ENCODE results near the gene SLIT3.

The SLIT3 gene

DNA sequence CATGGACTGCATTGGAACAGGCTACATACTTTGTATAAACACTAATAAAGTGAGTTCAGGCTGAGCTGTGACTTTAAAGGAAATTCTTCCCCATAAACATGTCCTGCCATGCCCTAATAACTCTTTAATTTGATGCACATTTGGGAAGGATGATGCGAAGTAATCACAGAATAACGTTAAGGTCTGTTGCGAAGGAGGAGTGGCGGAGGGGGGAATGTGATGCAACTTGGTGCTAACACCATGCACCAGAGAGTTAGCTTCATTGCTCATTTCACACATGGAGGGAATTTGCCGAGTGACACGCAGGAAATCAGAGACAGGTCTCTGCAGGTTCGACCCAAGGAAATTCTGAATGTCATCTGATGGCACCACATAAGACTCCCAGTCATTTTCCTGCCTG, 32.9 kb downstream of the SLIT3 start:
- FAIRE-seq = no peak
- no peak for DNase-seq (ENCODE audit: low spot score)

DNA sequence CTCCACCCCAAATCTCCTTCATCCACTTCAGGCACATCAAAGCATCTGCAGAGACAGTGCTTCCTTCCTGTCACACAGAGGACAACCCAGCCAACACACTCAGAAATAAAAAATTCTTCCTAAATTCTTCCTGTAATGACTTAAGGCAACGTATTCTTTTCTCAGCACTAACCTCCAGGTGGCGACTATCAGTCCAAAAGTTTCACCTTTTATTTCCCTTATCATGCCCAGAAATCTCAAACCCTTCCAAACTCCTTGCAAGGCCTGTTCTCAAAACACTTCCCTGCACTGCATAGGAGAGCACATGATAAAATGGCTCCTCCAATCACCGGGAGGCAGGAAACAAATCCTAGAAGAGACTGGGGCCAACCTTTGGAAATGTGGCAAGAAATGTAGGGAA, 35.1 kb downstream of the SLIT3 start:
- no peak for DNase-seq (ENCODE audit: low spot score)
- no peak for FAIRE-seq

DNA sequence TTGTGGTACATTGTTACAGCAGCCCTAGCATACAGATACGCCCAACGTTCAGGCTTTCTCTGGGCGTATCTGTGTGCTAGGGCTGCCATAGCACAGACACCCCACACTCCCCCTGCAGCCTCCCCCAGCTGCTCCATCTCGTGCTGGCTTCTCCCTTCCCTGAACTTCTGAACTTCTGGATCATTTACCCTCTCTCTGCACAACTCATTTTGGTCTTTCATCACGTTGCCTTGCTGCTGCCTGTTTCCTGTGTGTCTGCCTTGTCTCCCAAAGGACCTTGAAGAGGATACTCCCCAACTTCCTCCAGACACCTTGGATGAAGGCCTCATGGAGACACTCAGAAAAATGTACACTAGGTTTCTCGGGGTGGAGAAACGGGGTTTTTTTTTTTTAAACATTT, 37.3 kb downstream of the SLIT3 start:
- DNase-seq (ENCODE audit: low spot score) = no peak
- no peak for FAIRE-seq

DNA sequence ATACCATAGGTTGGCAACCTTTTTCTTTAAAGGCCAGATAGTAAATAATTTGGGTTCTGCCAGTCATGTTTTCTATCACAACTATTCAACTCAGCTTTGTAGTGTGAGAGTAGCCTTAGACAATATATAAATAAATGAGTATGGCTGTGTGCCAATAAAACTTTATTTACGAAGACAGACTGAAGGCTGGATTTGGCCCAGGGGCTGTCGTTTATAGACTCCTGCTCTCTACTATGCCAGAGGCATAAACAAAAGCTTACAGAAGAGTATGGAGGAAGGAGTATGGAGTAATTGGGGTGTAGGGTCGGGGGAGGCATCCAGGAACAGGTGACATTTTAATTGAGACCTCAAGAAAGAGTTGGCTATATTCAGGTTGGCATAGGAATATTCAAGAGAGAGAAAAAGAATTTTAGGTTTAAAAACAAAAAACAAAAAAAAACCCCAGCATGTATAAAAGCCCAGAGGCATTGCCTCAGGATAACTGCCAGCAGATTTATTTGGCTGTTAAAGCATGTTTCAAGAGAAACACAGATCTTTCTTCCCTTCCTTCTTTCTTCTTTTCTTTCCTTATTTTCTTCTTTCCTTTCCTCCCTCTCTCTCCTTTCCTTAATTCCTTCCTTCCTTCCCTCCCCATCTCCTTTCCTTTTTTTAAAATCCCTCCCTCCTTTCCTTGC, 39.9 kb downstream of the SLIT3 start:
- FAIRE-seq (no peak), DNase-seq (ENCODE audit: low spot score) (no peak)

DNA sequence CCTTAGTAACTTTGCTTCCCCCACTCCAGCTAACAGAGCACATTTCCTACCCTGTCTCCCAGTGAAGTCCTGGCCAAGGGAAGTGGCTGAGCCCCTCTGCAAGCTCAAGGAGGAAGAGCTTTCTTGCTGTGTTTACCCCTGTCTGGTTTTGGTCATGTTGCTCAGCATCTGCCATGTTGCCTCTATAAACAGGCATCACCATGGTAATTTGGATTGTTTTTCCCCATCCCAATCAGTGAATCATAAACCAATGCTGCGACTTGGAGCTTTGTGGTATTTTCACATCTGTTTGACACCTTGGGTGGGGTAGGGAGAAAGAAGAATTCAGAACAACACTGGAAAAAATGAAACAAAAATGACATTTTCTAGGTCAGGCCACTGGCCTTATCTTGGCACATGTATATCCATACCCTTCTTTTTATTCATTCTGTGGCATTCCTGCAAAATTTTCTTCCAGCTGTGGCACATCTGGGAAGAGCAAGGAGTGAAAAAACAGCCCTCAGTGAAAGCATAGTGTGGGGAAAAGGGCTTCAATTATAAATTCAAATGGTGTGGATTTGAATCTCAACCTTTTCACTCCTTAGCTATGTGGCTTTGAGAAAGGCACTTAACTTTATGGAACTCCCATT, 42.5 kb downstream of the SLIT3 start:
- no peak for DNase-seq (ENCODE audit: low spot score)
- no peak for FAIRE-seq

DNA sequence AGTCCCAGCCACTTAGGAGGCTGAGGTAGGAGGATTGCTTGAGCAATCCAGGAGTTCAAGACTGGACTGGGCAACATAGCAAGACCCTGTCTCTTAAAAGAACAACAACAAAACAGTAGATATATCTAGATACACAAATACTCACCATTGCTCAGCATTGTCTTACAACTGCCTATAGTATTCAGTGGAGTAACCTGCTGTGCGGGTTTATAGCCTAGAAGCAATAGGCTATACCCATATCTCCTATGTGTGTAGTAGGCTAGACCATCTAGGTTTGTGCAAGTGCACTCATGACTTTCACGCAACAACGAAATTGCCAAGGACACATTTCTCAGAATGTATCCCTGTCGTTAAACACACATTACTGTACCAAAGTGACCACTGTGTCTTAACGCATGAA, 44.7 kb downstream of the SLIT3 start:
- FAIRE-seq = no peak

DNA sequence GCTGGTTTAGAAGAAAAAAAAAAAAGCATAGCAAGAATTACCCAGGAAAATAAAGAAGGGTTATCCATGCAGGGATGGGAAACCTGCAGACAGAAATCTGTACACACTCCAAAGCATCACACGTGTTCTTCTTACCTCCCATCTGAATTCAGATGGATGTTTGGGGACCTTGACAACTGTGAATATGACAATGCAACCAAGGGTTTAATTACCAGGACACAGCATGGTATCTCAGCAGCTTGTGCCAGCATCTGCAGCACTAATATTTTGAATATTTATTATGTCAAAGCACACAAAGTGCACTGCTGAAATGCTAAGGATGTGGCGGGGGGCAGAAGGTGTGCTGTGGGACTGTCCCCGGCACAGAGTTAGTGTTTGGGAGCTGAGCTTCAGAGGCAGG, 47.9 kb downstream of the SLIT3 start:
- FAIRE-seq = no peak
- no peak for DNase-seq (ENCODE audit: low spot score)

More for the DNA sequence above, 44.7 kb downstream of the SLIT3 start:
- no peak for DNase-seq (ENCODE audit: low spot score)

DNA sequence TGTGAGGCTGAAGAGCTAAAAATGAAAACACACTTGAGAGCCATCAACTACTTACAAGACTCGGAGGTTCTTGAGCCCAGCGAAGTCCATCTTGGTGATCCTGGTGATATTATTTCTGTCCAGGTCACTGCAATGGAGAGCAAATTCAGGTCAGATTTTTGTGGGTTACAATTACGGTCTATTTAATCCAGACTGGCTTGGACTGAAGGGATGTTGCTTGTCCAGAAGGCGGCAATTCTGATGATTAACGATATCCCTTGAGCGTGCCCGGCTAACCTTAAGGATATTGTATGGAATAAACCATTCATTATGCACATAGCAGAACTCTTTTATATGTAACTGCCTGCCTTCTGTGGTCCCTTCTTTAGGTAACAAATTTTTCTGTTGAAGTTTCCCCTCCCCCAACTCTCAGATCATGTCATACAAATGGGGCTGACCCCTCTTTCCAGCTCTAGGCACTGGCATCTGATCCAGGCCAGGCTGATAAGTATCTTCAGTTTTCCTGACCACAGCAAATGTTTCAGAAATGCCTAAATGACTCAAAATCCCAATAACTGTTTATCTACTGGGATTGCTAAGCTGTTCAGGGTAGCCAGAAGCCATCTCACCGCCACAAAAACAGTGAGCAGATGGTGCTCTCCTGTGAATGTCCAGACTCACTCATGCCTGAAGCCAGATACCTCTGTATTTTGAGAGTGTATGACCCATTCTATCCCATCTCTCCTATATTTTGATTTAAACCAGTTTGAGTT, 49.4 kb downstream of the SLIT3 start:
- FAIRE-seq = no peak

DNA sequence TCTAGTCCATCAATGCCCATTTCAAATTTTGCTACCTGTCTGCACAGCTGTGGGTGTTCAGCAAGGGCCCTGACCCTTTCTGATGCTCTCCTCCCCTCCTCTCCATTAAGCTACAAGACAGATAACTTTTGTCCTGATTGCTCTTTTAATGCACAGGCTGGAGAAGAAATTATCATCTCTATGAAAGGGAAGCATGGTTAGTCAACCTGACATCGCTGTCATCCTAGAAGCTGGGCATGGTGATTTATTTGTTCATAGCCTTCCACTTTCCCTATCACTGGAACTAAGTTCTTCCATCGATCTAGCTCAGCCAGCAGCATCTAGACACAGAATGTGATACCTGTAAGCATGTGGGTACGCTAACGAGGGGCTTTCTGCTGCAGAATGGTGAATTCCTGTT, 50.1 kb downstream of the SLIT3 start:
- DNase-seq (ENCODE audit: low spot score) (no peak), FAIRE-seq (no peak)

More for the DNA sequence above, 49.4 kb downstream of the SLIT3 start:
- no peak for DNase-seq (ENCODE audit: low spot score)

DNA sequence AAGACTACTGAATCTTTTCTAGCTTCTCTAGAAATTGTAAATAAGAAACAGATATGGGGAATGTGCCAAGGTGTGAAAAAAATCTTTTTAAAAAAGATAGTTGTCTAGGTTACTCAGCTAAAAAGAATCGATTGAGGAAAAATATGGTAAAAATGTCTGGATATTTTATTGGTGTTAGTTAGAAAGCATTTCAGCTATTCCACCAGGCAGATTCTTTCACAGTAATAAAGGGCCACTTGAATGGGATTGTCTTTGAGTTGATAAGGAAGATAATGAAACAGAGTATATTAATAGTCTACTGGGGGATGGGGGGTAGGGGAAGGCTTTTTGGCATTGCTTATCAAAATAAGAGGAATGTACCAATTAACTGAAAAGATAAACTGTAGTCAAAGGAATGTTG, 51.9 kb downstream of the SLIT3 start:
- FAIRE-seq (no peak), DNase-seq (ENCODE audit: low spot score) (no peak)

DNA sequence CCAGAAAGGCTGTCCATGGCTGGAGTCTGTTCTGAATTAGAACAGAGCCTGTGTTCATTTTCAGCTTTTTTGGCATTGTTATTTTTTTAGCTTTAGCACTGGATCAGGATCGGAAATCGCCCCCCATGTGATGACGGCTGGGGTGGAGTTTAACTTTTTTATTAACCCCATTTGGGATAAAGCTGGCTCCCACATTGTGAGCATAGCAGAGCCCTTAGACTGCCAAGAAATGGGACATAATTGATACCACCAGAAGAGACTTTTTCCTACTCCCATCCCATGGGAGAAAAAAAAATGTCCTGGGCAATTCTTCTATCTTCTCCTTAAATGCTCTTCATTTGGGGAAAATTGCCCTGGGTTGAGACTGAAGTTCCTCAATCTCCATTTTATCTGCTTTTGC, 52.4 kb downstream of the SLIT3 start:
- DNase-seq (ENCODE audit: low spot score) = no peak
- FAIRE-seq = no peak

DNA sequence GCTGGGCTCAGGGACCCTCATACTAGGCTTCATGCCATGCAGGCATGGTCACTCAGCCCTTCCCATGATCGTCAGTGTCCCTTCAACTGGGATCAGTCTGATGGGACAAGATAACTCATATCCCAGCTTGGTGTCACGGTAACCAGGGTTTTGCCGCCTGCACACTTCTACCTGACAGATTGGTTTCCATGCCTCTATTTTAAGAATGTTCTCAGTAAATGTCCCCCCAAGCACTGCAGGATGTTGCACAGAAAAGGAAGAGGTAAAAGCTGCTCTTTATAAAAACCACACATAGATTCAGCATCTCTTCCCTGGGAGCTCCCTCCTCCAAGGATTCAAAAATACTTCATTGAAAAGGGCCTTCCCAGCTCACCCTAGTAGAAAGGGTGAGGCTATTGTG, 56.1 kb downstream of the SLIT3 start:
- no peak for DNase-seq (ENCODE audit: low spot score)
- FAIRE-seq = no peak

DNA sequence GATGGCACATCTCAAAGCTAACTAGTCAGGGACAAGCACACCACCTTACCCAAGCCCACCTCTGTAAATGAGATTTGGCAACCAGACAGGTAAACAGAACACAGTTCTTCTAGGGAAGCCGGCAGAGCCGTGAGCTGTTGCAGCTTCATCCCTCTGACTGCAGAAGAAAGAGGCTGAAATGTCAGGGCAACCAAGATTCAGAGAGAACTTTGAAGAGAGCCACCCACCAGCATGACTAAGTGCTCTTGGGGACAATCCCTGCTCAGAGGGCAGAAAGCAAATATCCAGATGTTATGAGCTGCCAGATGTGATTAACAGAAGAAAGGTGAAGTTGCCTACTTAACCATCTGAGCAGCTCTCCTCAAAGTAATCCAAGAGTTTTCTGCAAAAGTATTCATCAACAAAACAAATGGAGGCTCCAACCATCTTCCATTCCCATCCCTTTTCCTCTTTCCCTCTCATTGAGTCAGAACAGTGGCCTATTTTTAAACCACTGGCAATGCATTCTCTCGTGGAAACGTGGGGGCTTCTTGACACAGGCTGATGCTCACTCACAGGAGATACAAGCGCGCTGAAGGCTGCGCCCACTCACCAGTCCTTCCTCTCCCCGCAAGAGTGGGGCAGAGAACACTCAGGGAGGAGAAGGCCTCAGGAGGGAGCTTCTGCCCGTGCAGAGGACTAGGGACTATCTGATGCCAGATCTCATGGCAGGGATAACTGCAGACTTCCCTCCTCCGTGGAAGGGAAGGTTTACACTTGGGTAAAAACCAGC, 57.1 kb downstream of the SLIT3 start:
- DNase-seq (ENCODE audit: low spot score) (no peak), FAIRE-seq (no peak)

DNA sequence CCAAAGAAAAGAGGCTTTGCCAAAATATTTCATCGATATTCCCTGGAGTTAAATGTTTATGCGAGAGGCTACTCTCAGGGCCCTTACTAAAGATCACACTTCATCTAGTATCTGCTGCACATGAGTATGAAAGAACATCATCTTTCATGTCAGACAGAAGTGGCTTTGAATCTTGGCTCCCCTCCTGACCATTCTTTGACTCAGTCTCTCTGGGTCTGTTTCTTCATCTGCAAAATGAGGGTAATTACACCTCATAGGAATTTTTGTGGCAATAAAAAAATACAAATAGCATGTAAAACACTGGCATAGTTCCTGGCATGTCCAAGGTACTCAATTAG, 58.1 kb downstream of the SLIT3 start:
- FAIRE-seq (no peak), DNase-seq (ENCODE audit: low spot score) (no peak)

DNA sequence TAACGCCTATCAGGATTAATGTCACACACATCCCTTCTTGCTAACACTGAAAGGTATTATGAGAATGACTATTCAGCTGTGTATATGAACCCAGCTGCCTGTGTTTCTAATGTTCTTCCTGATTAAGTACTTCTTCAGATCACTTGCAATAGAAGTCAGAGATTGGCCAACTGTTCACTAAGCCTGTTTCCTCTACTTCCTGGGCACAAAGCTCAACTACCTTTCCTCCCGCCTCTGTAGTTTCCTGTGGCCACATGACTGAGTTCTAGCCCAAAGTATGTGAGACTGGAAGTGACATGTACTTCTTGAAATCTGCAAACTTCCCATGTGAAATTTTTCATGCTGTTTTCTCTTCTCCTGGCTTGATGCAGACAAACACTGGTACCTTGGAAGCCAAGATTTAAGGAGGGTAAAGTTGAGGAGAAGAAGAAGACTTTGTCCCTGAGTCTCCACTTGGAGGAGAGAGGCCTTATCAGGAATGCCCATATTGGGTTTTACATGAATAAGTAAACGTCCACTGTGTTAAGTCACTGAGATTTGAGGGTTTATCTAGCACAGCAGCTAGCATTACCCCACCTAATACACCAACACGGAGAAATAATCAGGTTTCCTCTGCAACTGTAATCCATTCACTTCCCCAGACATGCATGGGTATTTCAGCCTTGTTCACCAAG, 58.6 kb downstream of the SLIT3 start:
- DNase-seq (ENCODE audit: low spot score) (no peak), FAIRE-seq (no peak)

DNA sequence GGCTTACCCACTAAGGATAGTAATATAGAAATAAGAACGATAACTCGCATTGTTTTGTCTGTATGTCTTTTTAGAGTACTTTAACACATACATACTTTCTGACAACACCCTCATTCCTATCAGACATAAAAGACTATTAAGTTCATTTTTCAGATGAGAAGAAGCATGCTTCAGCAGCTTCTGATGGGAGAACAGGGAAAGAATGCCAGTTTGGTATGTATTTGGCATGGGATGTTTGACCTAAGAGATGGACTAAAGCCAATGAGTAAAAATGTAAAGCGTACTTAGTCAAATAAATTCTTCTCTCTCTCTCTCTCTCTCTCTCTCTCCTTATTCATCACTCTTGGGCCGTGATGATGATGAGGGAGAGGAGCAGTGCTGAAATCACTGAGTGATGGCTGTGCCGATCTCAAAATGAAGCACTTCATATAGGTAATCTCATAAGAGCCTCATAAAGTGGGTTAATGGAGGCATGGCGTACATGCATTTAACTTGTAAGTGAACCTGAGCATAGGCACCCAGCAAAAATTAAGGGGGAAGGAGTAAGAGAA, 71.5 kb downstream of the SLIT3 start:
- no peak for DNase-seq (ENCODE audit: low spot score)
- FAIRE-seq = no peak

DNA sequence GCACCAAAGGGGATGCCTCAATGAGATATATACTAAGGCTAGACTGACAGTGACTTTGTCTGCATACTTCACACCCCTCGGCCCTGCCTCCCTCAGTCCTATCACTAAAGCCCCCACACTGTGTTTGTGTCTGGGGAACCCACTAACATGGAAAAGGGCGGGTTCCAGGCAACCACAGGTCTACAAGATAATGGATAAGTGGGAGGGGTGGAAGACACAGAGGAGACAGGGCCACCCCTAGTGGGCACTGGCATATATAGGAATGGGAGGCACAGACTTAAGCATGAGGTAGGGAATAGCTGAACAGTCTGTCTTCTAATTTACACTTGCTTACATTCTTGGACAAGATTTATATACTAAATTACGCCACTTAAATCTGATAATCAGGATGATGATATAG, 74.0 kb downstream of the SLIT3 start:
- DNase-seq (ENCODE audit: low spot score) = no peak
- no peak for FAIRE-seq

DNA sequence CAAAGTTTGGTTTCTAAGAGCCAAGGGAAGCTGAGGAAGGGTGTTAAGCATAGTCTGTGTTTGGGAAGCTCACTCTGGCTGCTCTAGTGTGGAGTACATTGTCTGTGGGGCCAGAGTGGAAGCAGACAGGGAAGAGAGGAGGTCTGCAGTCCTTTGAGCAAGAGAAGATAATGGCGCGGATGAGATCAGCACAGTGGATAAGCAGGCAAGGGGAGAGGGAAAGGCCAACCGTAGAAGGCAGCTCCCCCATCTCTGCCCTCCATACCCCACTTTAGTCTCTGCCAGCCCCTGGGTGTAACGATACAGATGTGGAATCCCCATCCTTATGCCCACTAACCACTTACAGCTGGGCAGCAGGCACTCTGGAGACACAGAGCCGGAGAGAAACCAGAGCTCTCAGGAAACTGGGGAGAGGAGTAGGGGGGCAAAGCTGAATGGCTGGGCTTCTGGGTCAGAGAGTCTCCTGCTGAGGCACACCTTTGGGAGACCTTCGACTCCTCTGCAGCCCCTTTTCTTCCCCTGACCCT, 75.0 kb downstream of the SLIT3 start:
- DNase-seq (ENCODE audit: low spot score) (no peak), FAIRE-seq (no peak)

DNA sequence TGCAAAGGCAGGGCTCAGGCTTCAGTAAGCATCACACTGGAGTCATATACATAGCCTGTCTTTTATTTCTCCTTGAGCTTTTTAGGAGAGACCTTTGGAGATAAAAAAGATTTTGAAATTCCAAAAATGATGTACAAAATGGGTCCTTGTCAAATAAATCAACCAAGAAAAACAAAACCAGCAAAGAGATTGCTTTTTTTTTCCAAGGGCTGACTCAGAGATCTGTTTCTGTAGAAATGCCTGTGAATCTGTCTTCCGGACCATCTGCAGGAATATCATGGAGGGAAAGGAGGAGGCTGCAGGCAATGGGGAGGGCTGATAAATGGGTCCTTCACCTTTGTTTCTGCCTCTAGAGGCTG, 77.4 kb downstream of the SLIT3 start:
- no peak for DNase-seq (ENCODE audit: low spot score)
- no peak for FAIRE-seq

DNA sequence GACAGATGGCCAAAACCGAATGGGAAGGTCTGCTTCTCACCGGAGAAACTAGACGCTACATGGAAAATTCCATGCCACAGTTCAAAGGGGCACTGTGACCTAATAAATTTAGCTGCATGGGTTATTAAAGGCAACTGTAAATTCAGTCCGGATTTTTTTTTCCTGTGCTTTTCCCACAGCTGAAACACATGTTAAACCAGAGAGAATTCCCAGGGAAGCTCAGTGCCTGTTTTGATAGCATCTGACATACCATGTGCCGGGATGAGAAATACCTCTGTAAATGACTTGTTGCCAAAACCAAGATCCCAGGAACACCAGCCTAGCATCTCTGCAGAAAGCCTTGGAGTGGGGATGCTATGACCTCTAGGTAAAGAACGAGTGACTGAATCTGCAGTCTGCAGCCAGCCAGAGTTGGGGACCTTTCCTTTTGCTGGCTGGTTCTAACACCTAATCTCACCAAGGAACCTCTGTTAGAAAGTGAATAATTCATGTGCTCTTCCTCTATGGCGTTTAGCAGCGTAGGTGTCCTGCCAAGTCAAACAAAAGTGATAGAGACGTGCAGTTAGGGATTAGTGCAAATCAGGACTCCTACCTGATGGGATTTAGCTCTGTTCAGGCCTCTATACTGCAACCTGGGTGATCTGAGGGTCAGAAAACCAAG, 77.9 kb downstream of the SLIT3 start:
- DNase-seq (ENCODE audit: low spot score) (no peak), FAIRE-seq (no peak)

DNA sequence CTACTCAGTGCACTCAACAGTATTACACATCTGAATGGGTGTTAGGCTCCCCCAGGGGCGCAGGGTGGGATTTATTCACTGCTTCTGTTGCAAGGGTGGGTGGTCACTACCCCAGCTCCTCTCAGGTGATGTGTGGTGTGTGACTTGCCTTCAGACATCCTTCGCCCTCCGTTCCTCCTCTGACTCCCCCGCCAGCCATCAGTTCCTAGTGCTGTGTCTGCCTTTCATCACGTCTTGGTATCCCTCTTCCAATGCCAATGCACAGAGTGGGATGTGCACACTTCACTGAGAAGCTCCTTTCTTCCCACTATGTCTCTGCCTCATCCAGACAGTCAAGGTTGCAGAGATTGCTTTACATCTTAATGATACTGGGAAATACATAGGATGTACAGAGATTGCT, 79.4 kb downstream of the SLIT3 start:
- DNase-seq (ENCODE audit: low spot score) = no peak
- FAIRE-seq = no peak
